GM13976 (cell line): ENCODE results near the gene CEP112.

ENCODE experiments used
- DNase-seq: peaks from one replicate; pipeline ENCODE4 v3.0.0; 2012; ENCODE audit warnings: low spot score
- in situ Hi-C: fragments of 300-500 bp; cut with MboI; formaldehyde crosslinking; loops from one replicate; pipeline ENCODE4 v1.12.0; 2022; ENCODE audit warnings: low sequenced_read_pairs, mixed read lengths, inconsistent platforms; ENCODE audit not compliant: unreplicated experiment
- TF ChIP-seq, protein P1 (sequence below): IDR thresholded peaks from 2 replicates; pipeline ENCODE4 v1.5.1; 2012; ENCODE audit warnings: borderline replicate concordance, mild to moderate bottlenecking; ENCODE audit not compliant: insufficient read depth; ENCODE audit errors: extremely low read depth, missing control alignments, control extremely low read depth

Gene CEP112

DNA sequence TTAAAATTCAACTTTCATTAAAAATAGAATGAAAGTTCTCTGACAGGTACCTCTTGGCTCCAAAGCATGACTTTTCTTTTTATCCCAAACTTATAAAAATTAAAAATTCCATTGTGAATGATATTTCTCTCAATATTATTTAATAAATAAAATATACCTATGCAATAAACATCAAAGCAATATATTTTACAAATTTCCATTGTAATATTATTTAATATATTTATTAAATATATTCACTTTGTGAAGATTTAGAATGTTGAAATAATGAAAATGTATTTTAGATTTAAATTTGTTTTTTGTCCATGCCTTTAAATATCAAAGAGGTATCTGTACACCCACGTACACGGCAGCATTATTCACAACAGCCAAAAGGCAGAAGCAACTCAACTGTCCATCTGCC, 147.8 kb downstream of the CEP112 start:
- DNase-seq, result no peak
- TF ChIP-seq, protein P1, sequence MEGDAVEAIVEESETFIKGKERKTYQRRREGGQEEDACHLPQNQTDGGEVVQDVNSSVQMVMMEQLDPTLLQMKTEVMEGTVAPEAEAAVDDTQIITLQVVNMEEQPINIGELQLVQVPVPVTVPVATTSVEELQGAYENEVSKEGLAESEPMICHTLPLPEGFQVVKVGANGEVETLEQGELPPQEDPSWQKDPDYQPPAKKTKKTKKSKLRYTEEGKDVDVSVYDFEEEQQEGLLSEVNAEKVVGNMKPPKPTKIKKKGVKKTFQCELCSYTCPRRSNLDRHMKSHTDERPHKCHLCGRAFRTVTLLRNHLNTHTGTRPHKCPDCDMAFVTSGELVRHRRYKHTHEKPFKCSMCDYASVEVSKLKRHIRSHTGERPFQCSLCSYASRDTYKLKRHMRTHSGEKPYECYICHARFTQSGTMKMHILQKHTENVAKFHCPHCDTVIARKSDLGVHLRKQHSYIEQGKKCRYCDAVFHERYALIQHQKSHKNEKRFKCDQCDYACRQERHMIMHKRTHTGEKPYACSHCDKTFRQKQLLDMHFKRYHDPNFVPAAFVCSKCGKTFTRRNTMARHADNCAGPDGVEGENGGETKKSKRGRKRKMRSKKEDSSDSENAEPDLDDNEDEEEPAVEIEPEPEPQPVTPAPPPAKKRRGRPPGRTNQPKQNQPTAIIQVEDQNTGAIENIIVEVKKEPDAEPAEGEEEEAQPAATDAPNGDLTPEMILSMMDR, result no peak
- in situ Hi-C loops, result no loop called here

DNA sequence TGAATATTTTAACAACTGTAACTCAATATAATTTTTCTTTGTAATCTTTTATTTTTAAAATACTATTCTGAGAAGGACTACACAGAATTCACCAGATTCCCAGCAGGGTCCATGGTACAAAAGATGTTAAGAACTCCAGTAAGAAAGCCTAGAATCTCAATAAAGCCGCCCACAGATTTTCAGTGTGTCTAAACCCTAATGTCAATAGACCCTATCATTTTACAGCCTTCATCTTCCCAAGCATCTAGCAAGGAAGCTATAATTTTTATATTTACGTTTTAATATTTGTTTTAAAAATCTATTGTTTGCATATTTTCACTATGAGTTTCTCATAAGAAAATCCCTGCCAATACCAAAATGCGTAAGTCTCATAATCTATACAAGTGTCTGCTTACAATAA, 148.5 kb downstream of the CEP112 start:
- DNase-seq, result no peak
- TF ChIP-seq, protein P1, result no peak
- in situ Hi-C loops, result no loop called here

DNA sequence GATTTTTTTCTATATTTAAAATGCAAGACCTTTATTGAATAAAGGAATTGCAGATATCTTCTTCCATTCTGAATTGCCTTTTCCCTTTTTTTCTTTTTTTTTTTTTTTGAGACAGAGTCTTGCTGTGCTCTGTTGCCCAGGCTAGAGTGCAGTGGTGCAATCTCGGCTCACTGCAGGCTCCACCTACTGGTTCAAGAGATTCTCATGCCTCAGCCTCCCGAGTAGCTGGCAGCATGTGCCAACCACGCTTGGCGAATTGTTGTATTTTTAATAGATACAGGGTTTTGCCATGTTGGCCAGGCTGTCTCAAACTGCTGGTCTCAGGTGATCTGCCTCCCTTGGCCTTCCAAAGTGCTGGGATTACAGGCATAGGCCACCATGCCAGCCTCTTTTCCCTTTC, 151.5 kb downstream of the CEP112 start:
- in situ Hi-C loops, result no loop called here
- no peak for DNase-seq
- TF ChIP-seq, protein P1, result no peak

DNA sequence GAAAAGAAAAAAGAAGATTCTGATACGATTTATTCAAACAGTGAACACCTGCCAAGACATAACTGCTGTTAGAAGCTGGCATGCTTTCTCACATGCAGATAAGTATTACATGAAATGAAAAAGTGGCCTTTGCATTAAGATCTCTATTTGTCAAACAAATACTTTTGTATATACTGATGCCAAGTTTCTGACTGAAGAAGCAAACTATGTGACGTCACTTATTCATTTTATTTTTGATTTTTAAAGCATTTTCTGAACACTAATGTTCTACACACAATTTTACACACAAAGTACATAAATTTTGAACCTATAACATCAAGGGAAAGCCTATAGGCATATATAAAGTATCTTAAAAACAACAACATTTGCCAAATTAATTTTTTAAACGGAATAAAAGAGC, 153.8 kb downstream of the CEP112 start:
- no peak for DNase-seq
- in situ Hi-C loops, result no loop called here
- TF ChIP-seq, protein P1, result no peak

DNA sequence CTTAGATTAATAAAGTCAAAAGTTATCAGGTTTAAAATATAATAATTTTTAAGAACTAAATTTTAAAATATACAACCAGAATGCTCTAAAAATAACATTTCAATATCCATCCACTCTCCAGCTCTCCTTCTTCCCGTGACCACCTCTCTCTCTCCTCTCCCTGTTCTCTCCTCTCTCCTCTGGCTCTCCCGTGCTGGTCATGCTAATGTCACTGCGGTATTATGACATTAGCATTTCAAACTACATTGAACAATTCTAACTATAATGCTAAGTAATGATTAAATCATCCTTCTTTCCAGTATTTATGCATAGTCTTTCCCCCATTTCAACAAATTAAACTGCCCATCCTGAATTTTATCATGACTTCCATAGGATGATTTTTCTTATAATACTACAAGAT, 154.7 kb downstream of the CEP112 start:
- in situ Hi-C loops, result no loop called here
- TF ChIP-seq, protein P1, result no peak

DNA sequence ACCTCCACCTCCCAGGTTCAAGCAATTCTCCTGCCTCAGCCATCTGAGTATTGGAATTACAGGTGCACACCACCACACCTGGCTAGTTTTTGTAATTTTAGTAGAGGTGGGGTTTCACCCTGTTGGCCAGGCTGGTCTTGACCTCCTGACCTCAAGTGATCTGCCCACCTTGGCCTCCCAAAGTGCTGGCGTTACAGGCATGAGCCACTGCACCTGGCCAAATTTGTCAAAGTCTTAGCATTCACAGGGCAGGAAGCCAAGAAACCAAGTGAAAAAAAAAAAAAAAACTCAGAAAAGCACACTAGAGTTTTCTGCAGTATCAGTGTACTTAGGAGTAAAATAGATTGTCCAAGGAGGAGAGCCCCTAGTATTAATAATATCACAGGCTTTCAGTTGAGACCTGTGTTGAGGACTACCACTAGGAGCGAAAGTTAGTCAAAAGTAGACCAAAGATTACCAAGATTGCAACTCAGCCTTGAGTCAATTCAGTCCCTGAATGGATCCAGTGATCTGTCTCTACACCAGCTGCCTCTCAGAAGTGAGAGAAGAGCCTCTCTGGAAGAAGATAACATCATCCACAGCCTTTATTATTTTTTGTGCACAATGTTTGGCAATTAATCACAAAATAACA, 159.7 kb downstream of the CEP112 start:
- DNase-seq, result peak; percentile 14
- in situ Hi-C loops, result no loop called here
- TF ChIP-seq, protein P1, result no peak

More for the DNA sequence above, 154.7 kb downstream of the CEP112 start:
- no peak for DNase-seq

DNA sequence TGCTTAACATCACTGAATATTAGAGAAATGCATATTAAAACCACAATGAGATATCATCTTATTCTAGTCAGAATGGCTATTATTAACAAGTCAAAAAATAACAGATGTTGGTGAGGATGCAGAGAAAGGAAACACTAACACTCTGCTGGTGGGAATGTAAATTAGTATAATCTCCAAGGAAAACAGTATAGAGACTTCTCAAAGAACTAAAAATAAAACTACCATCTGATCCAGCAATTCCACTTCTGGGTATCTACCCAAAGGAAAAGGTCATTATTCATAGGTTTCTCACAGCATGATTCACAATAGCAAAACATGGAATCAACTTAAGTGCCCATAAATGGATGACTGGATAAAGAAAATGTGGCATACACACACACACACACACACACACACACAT, 166.4 kb downstream of the CEP112 start:
- no peak for DNase-seq
- in situ Hi-C loops, result no loop called here
- TF ChIP-seq, protein P1, result no peak
